ENCODE measurements around the gene MARCO.

- TF ChIP-seq CTCF (IDR thresholded peaks at IDR 0.05) (no peak), POLR2A (IDR thresholded peaks at IDR 0.05) (no peak), POLR2AphosphoS5 (IDR thresholded peaks at IDR 0.05) (no peak)
These were observed 80.7 kb downstream of the MARCO start for GRCh38 chr2:119022678-119023077.

All from prostate gland (tissue), 2 donors.